ENCODE data around the gene MRPS21.
A peak's percentile ranks its signal among the peaks of the same experiment; 100 is the strongest.

DNA sequence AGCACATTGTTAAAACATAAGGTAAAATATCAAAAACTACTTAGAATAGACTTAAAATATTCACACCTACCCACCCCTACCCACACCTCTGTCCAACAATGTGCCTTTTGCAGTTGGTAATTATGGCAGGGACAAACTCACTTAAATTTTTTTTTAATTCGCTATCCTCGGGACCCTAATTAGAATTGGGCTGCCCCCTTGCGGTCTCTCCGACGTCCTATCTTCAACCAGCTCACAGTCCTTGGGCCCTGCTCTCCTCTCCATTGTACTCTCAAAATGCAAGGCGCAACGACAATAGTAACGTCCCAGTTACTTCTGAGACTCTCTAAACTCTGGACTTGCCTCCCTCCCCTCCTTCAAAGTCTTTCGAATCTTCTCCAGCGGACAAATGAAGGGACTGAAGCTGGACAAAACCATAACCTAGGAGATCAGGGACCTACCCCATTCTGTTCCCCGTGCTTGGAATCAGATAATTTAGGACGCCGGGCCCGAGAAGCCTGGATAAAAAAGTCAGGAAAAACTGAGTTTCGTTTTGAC is 12.4 kb upstream of the MRPS21 start:
- TF ChIP-seq, protein P1, sequence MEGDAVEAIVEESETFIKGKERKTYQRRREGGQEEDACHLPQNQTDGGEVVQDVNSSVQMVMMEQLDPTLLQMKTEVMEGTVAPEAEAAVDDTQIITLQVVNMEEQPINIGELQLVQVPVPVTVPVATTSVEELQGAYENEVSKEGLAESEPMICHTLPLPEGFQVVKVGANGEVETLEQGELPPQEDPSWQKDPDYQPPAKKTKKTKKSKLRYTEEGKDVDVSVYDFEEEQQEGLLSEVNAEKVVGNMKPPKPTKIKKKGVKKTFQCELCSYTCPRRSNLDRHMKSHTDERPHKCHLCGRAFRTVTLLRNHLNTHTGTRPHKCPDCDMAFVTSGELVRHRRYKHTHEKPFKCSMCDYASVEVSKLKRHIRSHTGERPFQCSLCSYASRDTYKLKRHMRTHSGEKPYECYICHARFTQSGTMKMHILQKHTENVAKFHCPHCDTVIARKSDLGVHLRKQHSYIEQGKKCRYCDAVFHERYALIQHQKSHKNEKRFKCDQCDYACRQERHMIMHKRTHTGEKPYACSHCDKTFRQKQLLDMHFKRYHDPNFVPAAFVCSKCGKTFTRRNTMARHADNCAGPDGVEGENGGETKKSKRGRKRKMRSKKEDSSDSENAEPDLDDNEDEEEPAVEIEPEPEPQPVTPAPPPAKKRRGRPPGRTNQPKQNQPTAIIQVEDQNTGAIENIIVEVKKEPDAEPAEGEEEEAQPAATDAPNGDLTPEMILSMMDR (IDR thresholded peaks at IDR 0.05), result peak; percentile 67 to 79 (median 74)
- TF ChIP-seq POLR2A (IDR thresholded peaks at IDR 0.05), result no peak
